Ishikawa (cell line): ENCODE results near the gene TULP3.

Source experiments
- CREB1 ChIP-seq: IDR thresholded peaks from 2 replicates; pipeline ENCODE4 v1.6.1; 2012; ENCODE audit warnings: low read depth
- TAF1 ChIP-seq: IDR thresholded peaks from 2 replicates; pipeline ENCODE4 v1.6.1; 2012; ENCODE audit warnings: low read depth, mild to moderate bottlenecking
- YY1 ChIP-seq: IDR thresholded peaks from 2 replicates; pipeline ENCODE4 v1.6.1; 2012; ENCODE audit warnings: low read depth

DNA sequence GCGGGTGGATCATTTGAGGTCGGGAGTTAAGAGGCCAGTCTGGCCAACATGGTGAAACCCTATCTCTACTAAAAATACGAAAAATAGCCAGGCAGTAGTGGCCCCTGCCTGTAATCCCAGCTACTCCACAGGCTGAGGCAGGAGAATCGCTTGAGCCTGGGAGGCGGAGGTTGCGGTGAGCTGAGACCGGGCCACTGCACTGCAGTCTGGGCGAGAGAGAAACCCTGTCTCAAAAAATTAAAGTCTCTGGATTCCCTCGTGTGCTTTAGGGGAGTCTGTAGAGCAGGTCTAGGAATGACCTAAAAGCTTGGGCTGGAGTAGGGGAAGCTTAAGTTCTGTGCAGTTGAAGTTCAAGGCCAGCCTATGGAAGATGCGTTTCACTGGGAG is 697 bp upstream of the TULP3 start:
- no peak for TF ChIP-seq YY1
- no peak for TF ChIP-seq TAF1
- no peak for TF ChIP-seq CREB1
